NCI-H526 treated with DMSO at 0.1 percent for 48 hours (cell line): ENCODE measurements around the gene KIFC3.
"Not testable (repeated sequence)": the region's sequence is repeated elsewhere in the genome, so short reads cannot be mapped to it uniquely, and the experiment has no call there.

Source experiments
- DNase-seq: peaks from one replicate; lab custom pipeline; 2025; lab: John Stamatoyannopoulos, UW

The KIFC3 gene

DNA sequence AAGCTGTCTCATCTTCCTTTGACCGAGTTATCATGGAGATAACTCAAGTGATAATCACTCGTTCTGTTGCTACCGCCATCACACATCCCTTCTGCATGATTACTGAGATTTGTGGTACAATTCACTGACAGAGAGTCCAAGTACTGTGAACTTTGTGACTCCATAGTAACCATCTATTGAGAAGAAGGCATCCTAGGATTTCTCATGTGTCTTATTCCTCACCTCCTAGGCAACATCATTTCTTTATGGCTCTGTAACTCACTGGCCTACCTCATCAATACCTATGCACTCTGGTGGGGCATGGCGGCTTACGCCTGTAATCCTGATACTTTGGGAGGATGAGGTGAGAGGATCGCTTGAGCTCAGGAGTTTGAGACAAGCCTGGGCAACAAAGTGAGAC is 88.2 kb downstream of the KIFC3 start:
- no peak for DNase-seq

DNA sequence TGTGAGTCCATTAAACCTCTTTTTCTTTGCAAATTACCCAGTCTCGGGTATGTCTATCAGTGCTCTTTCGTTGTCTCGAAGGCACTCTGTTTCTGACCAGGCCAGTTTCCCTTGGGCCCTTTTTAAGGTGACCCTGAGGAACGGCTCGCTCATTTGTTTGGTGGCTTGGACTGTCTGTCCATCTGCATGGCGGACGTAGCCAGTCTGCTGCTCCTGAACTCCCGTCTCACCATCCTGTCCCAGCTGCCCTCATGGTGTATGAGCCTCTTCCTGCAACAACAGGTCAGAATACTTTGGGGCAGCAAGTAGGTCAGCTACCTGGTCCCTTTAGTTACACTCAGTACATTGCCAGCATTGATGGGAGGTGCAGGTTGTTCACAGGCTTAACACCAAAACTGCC is 88.7 kb downstream of the KIFC3 start:
- no peak for DNase-seq

DNA sequence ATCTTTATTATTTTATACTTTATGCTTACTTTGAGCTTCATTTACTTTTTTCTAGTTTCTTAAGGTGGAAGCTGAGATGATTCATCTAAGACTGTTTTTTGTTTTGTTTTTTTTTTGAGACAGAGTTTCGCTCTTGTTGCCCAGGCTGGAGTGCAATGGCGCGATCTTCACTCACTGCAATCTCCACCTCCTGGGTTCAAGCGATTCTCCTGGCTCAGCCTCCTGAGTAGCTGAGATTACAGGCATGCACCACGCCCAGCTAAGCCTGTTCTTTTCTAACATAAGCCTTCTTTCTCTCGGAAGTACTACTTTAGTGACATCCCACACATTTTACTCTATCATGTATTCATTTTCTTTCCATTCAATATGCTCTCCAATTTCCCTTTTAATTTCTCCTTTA is 89.7 kb downstream of the KIFC3 start:
- DNase-seq: not testable (repeated sequence)

DNA sequence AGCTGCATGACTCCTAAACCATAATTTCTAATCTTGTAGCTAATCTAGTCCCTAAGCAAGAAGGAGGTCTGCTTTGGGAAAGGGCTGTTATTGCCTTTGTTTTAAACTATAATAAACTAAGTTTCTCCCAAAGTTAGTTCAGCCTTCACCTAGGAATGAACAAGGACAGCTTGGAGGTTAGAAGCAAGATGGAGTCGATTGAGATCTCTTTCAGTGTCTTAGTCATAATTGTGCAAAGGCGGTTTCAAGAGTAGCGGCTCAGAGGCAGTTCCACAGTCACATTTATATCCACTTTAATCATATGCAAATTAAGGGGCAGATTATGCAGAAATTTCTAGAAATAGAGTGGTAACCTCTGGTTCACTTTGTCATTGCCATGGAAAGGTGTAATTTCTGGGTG is 90.3 kb downstream of the KIFC3 start:
- no peak for DNase-seq

DNA sequence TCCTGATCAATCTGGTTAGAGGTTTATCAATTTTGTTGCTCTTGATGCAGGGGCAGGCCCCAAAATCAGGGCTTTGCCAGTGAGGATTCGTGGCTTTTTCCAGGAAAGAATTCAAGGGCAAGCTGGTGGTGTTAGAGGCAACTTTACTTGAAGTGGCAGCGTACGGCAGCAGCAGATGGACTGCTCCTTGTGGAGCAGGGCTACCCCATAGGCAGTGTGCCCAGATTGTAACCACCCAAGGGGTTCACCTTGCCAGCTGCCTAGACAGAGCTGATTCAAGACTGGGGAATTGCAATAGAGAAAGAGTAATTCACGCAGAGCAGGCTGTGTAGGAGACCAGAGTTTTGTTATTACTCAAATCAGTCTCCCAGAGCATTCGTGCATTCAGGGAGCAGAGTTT is 90.9 kb downstream of the KIFC3 start:
- DNase-seq: no peak

DNA sequence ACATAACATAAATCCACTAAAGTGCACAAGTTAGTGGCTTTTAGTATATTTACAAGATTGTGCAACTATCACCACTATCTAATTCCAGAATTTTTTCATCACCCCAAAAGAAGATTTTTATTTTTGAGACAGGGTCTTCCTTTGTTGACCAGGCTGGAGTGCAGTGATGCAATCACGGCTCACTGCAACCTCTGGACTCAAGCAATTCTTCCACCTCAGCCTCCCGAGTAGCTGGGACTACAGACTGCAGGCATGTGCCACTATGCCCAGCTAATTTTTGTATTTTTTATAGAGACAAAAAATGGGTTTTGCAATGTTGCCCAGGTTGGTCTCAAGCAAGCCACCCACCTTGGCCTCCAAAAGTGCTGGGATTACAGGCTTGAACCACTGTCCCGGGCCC is 92.6 kb downstream of the KIFC3 start:
- no peak for DNase-seq
